Ishikawa (cell line): ENCODE results near the gene FCGR2B.

Experiments used
- CREB1 ChIP-seq: IDR thresholded peaks from 2 replicates; pipeline ENCODE4 v1.6.1; 2012; ENCODE audit warnings: low read depth
- EGR1 ChIP-seq: IDR thresholded peaks from 2 replicates; pipeline ENCODE4 v1.6.1; 2012
- EP300 ChIP-seq: IDR thresholded peaks from 2 replicates; pipeline ENCODE4 v1.6.1; 2012; ENCODE audit warnings: borderline replicate concordance
- NFIC ChIP-seq: IDR thresholded peaks from 2 replicates; pipeline ENCODE4 v1.6.1; 2012
- REST ChIP-seq: IDR thresholded peaks from 2 replicates; pipeline ENCODE4 v1.6.1; 2012; ENCODE audit warnings: low read depth, mild to moderate bottlenecking
- TAF1 ChIP-seq: IDR thresholded peaks from 2 replicates; pipeline ENCODE4 v1.6.1; 2012; ENCODE audit warnings: low read depth, mild to moderate bottlenecking
- YY1 ChIP-seq: IDR thresholded peaks from 2 replicates; pipeline ENCODE4 v1.6.1; 2012; ENCODE audit warnings: low read depth
- TF ChIP-seq, protein P1 (sequence below): IDR thresholded peaks from 2 replicates; pipeline ENCODE4 v1.6.1; 2012
- TF ChIP-seq, protein P2 (sequence below): IDR thresholded peaks from 2 replicates; pipeline ENCODE4 v1.6.1; 2012

- TF ChIP-seq, protein P1, sequence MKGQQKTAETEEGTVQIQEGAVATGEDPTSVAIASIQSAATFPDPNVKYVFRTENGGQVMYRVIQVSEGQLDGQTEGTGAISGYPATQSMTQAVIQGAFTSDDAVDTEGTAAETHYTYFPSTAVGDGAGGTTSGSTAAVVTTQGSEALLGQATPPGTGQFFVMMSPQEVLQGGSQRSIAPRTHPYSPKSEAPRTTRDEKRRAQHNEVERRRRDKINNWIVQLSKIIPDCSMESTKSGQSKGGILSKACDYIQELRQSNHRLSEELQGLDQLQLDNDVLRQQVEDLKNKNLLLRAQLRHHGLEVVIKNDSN = no peak
- no peak for TF ChIP-seq TAF1
- no peak for TF ChIP-seq EGR1
- no peak for TF ChIP-seq YY1
- TF ChIP-seq EP300 = no peak
- TF ChIP-seq, protein P2, sequence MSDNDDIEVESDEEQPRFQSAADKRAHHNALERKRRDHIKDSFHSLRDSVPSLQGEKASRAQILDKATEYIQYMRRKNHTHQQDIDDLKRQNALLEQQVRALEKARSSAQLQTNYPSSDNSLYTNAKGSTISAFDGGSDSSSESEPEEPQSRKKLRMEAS = no peak
- TF ChIP-seq NFIC = no peak
- TF ChIP-seq CREB1 = no peak
- no peak for TF ChIP-seq REST
Measured at GRCh38 chr1:161688946-161689345, 26.0 kb downstream of the FCGR2B start.
